CD4-positive, alpha-beta T cell treated with Interleukin-2 at 100 ng/mL for 4 hours (primary cell): ENCODE results near the gene HRH1.
"Not testable (repeated sequence)": the region's sequence is repeated elsewhere in the genome, so short reads cannot be mapped to it uniquely, and the experiment has no call there.

Experiments
- DNase-seq: peaks from one replicate; pipeline ENCODE4 v3.0.0-alpha.2; 2020; ENCODE audit warnings: low spot score

Gene HRH1

GRCh38 chr3:11140713-11141104, 13.6 kb upstream of the HRH1 start:
- no peak for DNase-seq

DNA sequence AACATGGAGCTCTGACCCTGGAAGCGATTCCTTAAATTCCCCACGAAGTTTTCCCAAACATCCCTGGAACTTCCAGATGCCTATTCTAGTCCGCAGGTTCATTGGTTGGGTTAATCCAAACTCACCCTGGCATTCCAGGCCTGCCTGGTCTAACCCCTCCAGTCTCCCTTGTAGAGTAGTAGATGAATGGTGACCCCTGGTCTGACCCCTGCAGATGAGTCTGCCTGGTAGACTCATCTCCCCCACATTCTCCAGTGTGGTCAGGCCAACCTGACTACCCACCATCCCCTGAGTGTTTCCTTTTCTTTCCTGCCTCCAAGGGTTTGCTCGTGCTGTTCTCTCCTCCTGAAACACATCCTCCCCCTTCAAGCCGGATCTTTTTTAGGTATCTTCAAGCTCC, 10.8 kb upstream of the HRH1 start:
- DNase-seq, result no peak

DNA sequence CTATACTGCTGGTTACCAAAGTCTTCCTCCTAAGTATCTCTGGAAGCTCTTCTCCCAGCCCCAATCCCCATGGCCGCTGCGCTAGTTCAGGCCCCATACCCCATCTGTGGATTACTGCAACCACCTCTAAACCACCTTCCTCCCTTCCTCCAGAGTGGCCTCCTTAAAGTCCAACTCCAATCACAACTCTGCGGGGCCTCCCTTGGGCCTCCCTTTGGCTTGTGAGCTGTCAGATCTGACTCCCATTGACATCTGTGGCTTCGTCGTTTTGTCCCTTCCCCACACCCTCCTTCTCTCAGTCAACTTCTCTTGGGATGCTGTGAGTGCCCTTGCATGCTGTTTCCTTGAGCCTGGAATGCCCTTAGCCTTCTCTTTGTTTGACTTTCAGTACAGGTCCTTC, 9.3 kb upstream of the HRH1 start:
- no peak for DNase-seq

GRCh38 chr3:11145888-11146287, 8.4 kb upstream of the HRH1 start:
- no peak for DNase-seq

DNA sequence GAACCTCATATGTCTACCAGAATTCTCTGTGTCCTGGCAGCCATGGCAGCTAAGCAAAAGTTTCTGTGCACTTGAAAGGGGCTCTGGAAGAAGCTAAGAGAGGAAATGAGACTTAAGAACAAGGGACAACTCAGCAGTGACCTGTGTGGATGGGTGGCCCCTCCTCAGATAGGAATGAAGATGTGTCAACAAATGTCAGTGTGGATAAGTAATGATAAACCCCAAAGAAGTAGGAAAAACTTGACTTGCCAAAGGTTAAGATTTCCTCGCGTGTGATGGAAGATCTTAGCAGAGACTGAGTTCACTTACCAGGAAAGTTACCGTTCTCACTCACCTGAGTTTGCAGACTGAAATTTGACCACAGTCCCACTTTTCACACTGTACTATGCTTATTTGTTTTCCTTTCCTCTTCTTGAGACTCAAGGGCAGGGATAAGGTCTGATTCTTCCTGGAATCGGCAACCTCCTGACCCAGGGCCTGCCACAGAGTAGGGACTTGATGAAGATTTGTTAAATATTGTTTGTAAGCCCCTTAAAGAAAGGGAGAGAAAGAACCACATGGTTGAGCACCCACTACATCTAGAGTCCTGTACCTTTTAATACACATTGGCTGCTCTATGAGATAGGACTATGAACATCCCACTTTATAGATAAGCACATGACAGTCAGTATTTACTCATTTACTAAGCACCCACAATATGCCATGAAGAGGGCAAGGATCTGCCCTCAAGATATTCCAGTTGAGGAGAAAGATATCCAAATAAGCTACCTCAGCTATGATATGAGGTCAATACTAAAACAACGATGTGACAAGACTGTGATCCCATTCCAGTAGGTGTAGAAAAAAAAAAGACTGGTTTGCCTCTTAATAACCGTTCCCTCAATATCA, 7.3 kb upstream of the HRH1 start:
- no peak for DNase-seq

GRCh38 chr3:11150256-11150655, 4.0 kb upstream of the HRH1 start:
- DNase-seq, result no peak

- DNase-seq, result no peak
Measured at GRCh38 chr3:11152301-11152700, 2.0 kb upstream of the HRH1 start.

GRCh38 chr3:11154953-11155325, 646 bp downstream of the HRH1 start:
- no peak for DNase-seq

DNA sequence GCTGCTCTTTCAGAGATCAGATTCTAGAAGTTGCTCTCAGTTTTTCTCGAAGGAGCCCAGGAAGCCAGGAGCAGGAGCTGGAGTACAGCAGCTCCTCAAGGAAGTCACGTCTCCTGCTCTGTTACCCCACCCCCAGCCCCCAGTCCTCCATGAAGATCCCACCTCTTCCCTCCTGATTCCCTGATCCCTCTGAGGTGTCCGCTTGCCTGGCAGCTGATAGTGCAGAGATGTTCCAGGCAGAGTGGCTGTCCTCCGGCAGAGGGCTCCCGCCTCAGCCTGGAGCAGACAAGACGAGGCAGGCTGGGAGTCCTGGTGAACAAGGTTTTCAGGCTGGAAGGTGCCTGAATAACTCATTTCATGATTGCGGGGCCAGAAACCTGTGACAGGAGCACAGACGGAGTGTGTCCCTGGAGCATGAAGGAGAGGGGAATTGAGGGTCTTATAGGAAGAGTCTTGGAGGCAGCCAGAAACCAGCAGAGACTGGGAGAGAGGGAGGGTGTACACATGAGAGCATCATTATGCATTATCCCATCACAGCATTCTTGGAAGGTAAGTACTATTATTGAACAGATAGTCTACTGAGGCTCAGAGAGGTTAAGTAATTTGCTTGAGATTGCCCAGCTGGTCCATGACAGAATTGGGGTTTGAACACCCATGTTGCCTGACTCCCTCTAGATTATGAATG, 1.2 kb downstream of the HRH1 start:
- no peak for DNase-seq

DNA sequence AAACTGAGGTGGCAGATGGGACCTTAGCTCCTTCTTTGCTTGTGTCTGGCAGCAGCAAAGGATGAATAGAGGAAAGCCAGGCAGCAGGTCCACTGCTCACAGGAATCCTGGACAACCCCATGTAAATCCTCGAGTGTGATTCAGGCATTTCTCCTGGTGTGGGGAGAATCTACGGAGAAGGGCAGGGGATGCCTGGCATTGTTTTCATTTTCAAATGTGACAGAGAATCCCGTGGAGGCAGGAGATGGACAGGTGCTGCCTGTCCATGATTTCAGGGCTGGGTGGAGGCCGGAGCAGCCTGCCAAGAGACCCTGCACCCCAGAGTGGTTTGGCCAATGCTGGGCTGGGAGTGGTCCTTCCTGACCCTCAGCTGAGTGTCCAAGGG, 1.7 kb downstream of the HRH1 start:
- no peak for DNase-seq

DNA sequence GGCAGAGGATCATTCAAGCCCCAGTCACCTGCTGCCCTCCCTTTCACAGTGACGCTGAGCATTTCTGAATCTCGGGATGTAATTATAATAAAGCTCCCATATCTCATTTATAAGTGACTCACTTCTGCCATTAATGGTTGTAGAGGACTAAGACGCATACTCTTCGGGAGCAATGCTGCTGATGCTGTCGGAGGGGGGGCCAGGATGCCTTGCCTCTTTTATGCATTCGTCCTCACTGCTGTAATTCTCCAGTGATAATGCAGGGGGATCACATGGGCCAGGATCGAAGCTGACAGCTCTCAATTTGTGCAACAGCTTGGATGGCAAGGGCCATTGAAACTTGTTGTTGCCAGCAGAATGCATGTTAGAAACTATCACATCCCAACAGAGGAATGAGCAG, 3.1 kb downstream of the HRH1 start:
- no peak for DNase-seq

- DNase-seq, result no peak
Measured at GRCh38 chr3:11159421-11159904, 5.2 kb downstream of the HRH1 start.

GRCh38 chr3:11161666-11162065, 7.4 kb downstream of the HRH1 start:
- no peak for DNase-seq

GRCh38 chr3:11162401-11163345, 8.4 kb downstream of the HRH1 start:
- no peak for DNase-seq

GRCh38 chr3:11164607-11165006, 10.3 kb downstream of the HRH1 start:
- DNase-seq, result no peak

DNA sequence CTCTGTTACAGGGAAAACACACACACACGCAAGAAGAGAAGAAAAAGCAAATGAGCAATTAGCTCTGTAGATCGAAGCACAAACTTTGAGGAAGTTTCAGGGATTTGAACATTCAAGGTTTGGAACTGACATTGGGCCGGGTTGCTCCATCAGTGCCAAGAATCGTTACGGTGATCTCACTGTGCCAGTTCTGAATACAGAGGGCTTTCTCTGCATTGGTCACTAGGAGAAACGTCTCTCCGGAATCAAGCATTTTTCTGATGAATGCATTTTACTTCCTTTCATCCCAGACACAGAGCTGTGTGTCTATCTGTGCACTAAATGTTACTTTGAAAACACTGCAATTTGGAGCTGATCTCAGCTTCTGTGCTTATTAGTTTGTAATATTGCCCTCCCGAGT, 11.2 kb downstream of the HRH1 start:
- no peak for DNase-seq

GRCh38 chr3:11166807-11167400, 12.6 kb downstream of the HRH1 start:
- DNase-seq, result not testable (repeated sequence)

DNA sequence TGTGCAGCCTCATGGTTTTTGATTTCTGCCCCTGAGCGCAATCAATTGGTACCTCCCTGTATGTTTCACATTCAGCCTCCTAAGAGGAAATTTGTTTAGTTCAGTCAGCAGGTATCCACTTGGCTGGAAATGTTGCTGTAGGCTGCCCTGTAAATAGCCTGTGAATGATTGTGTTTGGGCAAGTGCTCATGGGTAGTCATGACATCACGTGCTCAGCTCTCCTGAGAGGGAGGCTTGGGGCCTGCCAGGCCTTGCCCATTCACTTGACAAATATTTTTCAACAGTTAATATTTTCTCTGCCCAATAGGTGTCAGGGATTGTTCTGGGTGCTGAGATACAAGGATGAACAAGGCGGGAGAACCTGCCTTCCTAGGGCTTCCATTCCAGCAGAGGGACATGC, 13.3 kb downstream of the HRH1 start:
- no peak for DNase-seq

DNA sequence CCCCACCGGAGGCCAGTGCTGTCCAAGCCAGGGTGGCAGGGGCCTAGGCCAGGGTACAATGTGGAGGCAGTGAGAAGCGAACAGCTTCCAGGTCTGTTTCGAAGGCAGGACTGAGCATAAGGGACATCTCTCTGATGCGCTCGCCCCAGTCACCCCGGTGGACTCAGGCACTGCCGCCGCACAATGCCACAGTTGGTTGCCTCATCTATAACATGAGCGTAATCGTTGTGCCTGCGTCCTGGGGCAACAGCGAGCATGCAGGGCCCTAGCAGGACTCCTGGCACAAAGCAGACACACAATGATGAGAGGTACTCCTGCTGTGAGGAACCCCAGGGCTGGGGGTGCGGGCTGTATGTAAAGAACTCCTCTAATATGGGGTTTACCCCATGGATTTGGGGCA, 14.1 kb downstream of the HRH1 start:
- no peak for DNase-seq

GRCh38 chr3:11168881-11169805, 14.8 kb downstream of the HRH1 start:
- DNase-seq, result no peak
